Natural killer cell treated with Interleukin-12 subunit alpha and Interleukin-12 subunit beta and Interleukin-15 and Interleukin-18, amount 100 ng/mL, for 72 hours (primary cell): Measurements from ENCODE around the gene GALNT18. TPM values are rescaled to one million over a fixed set of nuclear protein-coding genes. Genes with fewer than 3 reads are reported as not detected.

ENCODE experiments used
- ATAC-seq, 2 donors: fragments of 150-1000 bp; cut with Tn5 transposase in 1 of 2; sonication (Bioruptor Pico), chemical (Tn5 transposase) in 1 of 2; 2 replicates each; pipeline ENCODE4 v1.10.0; 2021
- DNase-seq: peaks from one replicate; pipeline ENCODE4 v3.0.0; 2022; ENCODE audit warnings: low spot score
- H3K27ac Mint-ChIP-seq, 2 donors: 1 replicate in 1 of 2; 2 replicates in 1 of 2; pipeline ENCODE4 v1.8.0; 2022; ENCODE audit warnings: mixed read lengths in 2 of 2, mild to moderate bottlenecking in 1 of 2, moderate library complexity in 1 of 2
- H3K27me3 Mint-ChIP-seq, 2 donors: 1 replicate in 1 of 2; 2 replicates in 1 of 2; pipeline ENCODE4 v1.8.0; 2022; ENCODE audit warnings: mixed read lengths in 2 of 2
- H3K36me3 Mint-ChIP-seq: one replicate; pipeline ENCODE4 v1.8.0; 2022; ENCODE audit warnings: mixed read lengths
- H3K4me1 Mint-ChIP-seq, 2 donors: 1 replicate in 1 of 2; 2 replicates in 1 of 2; pipeline ENCODE4 v1.8.0; 2022; ENCODE audit warnings: low read depth in 2 of 2, mixed read lengths in 2 of 2, mild to moderate bottlenecking in 1 of 2
- H3K4me3 Mint-ChIP-seq: one replicate; pipeline ENCODE4 v1.8.0; 2022; ENCODE audit warnings: mixed read lengths
- H3K9me3 Mint-ChIP-seq: 2 replicates; pipeline ENCODE4 v1.8.0; 2022; ENCODE audit warnings: mixed read lengths
- total RNA-seq, 2 donors: library from RNA; stranded (reverse); gene quantifications; one replicate each; pipeline ENCODE4 v1.2.3, GENCODE V29; 2022

The GALNT18 gene
- total RNA-seq, 2 donors from 2014 or later, result 0.29 to 0.73 TPM

DNA sequence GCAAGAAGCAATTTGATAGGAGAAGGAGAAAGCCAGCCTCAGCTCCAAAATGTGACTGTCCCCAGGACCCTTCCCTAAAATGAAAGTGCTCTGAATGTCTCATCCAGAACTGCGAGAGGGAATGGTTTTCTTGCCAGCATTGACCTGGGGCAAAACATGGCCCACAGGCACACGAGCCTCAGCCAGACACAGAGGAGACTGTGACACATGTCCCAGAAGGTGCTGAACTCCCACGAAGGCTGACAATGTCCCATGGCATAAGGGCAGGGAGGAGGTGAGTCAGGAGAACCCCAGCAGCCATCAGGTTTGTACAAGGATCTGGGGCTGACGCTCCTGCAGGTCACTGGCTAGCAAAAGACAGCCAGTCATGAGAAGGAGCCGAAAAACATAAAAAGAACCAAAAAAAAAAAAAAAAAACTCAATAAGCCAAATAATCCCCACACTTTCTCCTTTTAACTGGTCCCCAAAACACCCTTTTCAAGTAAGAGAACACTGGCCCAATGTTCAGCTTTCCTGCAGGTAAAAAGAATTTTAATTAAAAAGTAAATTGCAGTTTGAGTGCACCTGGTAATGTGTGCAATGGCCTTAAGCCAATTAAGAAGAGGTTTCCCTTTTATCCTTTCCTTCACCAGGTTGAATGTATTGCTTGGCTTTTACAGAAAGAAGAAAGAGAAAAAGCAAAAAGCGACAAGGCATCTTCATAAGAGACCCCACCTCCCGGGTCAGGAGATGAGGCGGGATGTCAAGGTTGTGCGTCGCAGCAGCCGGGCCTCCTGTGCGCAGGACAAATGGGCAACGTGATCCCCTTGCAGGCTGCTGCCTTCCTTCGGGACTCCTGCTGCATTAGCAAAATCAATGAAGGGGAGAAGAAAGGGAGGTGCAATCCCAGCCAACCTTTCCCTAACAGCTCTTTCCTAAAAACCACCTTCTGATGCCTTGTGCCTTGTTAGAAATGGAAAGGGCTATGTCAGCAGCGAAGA is 43.6 kb downstream of the GALNT18 start:
- H3K27me3 Mint-ChIP-seq, result peaks cover 3 to 7% of the 10 kb centered on the region in 2 donors
- H3K36me3 Mint-ChIP-seq, result no peaks in the 10 kb centered on the region
- ATAC-seq, result no peak
- no peak for DNase-seq
- H3K4me1 Mint-ChIP-seq, result peaks cover 18 to 32% of the 10 kb centered on the region in 2 donors
- no peaks in the 10 kb centered on the region for H3K9me3 Mint-ChIP-seq
- peak overlapping the region; percentile 46 for H3K4me3 Mint-ChIP-seq
- peak overlapping the region; percentile 85 to 88 for H3K27ac Mint-ChIP-seq

DNA sequence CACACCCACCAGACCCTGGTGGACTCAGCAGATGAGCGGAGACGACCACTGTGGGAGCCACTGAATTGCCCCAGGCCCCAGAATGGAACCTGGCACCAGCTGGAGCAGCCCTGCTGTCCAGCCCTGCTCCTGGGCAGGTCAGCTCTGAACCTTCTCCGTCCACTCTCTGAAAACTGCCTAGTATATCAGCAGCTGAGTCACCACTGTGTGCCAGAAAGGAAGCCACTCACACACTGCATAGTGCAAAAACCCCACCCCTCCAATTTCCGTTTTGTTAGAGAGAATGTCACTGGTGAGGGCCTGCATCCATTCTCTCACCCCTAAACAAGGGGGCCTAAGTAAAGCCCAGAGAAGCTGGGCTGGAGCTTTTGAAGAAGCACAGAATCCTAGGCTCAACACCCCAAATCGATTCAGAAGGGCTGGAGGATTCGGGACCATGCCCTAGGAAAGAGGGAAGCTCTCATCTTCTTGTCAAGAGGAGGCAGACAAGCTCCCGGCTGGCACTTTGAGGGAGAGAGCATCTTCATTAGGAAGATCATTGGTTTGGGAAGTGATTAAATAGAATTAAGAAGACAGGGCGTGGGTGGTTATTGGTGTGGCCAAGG is 44.5 kb downstream of the GALNT18 start:
- H3K27ac Mint-ChIP-seq, result peak overlapping the region; percentile 85 to 88
- ATAC-seq (peak; percentile 81 to 85), DNase-seq (peak; percentile 63)
- peaks cover 18 to 32% of the 10 kb centered on the region in 2 donors for H3K4me1 Mint-ChIP-seq
- no peaks in the 10 kb centered on the region for H3K36me3 Mint-ChIP-seq
- peaks cover 3 to 7% of the 10 kb centered on the region in 2 donors for H3K27me3 Mint-ChIP-seq
- peak overlapping the region; percentile 46 for H3K4me3 Mint-ChIP-seq
- no peaks in the 10 kb centered on the region for H3K9me3 Mint-ChIP-seq

DNA sequence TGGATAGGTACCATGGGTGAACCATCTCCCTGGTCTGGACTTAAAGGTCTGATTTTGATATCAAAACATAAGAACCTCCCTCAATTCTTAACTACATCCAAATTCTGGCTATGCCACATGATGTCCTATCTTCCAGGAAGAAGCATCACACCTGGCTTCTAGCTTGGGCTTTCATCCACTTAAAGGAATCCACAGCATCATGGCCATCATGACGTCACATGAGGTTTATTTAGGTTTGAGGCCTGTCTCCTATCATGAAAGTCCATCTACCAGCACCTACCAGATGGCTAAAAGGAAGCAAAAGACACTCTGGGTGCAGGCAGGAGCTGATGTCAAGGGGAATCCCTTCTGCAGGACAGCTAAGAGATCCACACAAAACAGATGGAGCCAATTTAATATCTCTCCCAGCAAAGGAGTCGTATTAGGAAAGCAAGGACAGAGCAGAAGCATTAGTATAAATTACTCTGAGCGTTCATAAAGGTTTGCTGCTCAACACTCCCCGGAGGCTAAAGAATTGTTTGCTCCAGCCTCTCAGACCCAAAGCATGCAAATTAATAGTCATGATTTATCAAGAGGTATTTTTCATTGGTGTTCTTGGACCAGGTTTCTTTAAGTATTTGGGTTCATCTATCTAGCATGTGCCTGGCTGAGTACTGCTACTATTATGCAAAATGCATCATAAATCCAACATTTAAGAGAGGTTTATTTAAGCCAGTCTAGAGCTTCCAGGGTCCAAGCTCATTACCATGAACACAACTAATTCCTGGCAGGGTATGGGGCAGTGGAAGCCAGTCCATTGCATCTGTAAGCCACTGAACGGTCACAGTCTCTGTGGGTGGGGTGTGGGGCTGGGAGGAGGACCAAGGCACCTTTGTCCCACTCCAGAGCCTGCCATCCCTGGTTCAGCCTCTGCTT is 47.2 kb downstream of the GALNT18 start:
- Mint-ChIP-seq H3K27me3 (peaks cover 3 to 10% of the 10 kb centered on the region in 2 donors), H3K4me1 (peaks cover 21 to 30% of the 10 kb centered on the region in 2 donors), H3K36me3 (no peaks in the 10 kb centered on the region), H3K27ac (peak overlapping the region in 1 of 2 donors; percentile 85), H3K4me3 (no peak overlapping the region), H3K9me3 (no peaks in the 10 kb centered on the region)
- DNase-seq, result no peak
- no peak for ATAC-seq

DNA sequence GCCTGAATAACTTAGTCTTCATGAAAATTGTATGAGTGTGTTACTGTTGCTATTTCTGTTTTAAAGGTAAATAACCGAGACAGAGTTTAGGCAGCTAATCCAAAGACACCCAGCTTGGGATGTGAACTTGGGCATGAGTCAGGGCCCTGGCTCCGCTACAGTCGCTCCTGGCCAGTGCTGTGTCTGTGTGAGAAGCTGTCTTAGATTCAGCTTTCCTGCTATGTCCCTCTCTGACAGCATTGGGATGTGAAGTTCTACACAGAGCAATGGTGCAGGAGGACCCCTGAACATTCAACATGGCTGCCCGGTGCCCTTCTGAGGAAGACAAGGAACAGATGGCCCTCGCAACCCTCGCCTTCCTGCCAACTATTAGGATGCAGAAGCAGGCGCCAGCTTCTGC is 49.4 kb downstream of the GALNT18 start:
- Mint-ChIP-seq H3K4me1 (peaks cover 15 to 26% of the 10 kb centered on the region in 2 donors), H3K27me3 (peaks cover 5 to 10% of the 10 kb centered on the region in 2 donors), H3K36me3 (no peaks in the 10 kb centered on the region), H3K4me3 (no peak overlapping the region), H3K27ac (no peak overlapping the region), H3K9me3 (no peaks in the 10 kb centered on the region)
- DNase-seq, result no peak
- no peak for ATAC-seq

DNA sequence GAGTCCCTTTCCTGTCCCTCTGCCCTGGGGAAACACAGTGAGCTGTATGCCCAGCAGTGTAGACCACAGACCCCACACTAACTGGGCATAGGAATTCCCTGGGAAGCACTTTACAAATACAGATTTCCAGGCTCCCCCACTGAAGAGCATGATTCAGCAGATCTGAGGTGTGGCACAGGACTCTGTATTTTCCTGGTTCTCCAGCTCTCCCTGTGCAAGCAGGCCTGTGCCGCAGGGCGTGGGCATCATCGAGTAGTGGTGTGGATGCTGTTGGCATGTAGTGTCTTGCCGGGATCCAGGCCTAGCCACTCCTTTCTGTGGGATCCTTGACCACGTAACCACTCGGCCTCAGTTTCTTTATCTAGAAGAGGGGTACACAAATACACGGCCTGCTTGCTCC is 49.9 kb downstream of the GALNT18 start:
- Mint-ChIP-seq H3K4me3 (no peak overlapping the region), H3K4me1 (peaks cover 10 to 21% of the 10 kb centered on the region in 2 donors)
- ATAC-seq, result no peak

DNA sequence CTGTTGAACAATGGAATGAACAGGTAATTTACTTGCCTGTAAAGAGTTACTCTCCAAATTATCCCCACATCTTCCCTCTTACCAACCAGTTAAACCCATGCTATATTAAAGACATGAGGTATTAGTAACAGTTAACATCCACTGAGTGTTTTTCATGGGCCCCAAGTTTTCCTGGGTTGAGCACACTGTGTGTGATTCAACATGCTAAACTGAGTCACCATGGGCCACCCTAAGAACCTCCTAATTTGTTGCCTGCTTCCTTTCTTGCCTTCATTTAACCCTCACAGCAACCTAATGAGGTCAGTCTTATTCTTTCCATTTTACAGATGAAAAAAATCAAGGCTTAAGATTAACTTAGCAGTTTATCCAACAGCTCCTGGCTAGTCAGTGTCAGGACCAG is 51.0 kb downstream of the GALNT18 start:
- H3K27ac Mint-ChIP-seq, result no peak overlapping the region
- ATAC-seq, result no peak

More for the DNA sequence above, 49.9 kb downstream of the GALNT18 start:
- Mint-ChIP-seq H3K9me3 (no peaks in the 10 kb centered on the region), H3K27me3 (peaks cover 5 to 10% of the 10 kb centered on the region in 2 donors), H3K27ac (no peak overlapping the region), H3K36me3 (no peaks in the 10 kb centered on the region)
- DNase-seq, result no peak

DNA sequence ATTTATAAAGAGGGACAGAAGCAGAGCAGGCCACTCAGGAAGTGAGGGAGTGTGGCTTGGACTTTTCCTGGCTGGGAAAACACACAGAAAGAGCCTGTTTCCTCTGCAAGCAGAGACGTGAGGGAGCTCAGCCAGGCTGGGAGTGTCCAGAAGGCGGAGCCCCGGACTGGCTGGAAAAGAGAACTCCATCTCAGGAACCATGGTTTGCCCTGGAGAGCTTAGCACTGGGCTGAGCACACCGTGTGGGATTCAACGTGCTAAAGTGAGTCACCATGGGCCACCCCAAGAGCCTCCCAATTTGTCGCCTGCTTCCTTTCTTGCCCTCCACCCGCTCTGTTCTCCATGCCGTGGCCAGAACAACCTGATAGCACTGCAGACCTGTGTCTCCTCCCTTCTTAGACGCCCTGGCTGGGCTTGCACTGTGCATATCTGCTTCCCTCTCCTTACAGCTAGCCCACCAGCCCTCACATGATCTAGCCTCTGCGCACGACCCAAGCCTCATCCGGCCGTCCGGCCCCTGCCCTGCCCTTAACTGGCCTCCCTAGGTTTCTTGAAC is 51.8 kb downstream of the GALNT18 start:
- no peak overlapping the region for H3K27ac Mint-ChIP-seq
- H3K36me3 Mint-ChIP-seq, result no peaks in the 10 kb centered on the region
- DNase-seq (no peak), ATAC-seq (peak in 1 of 2 donors; percentile 20)
- no peaks in the 10 kb centered on the region for H3K9me3 Mint-ChIP-seq
- peaks cover 9 to 17% of the 10 kb centered on the region in 2 donors for H3K4me1 Mint-ChIP-seq
- H3K4me3 Mint-ChIP-seq, result no peak overlapping the region
- H3K27me3 Mint-ChIP-seq, result peaks cover 5 to 10% of the 10 kb centered on the region in 2 donors

More for the DNA sequence above, 51.0 kb downstream of the GALNT18 start:
- Mint-ChIP-seq H3K9me3 (no peaks in the 10 kb centered on the region), H3K36me3 (no peaks in the 10 kb centered on the region), H3K4me1 (peaks cover 9 to 14% of the 10 kb centered on the region in 2 donors), H3K4me3 (no peak overlapping the region), H3K27me3 (peaks cover 5 to 10% of the 10 kb centered on the region in 2 donors)
- no peak for DNase-seq

DNA sequence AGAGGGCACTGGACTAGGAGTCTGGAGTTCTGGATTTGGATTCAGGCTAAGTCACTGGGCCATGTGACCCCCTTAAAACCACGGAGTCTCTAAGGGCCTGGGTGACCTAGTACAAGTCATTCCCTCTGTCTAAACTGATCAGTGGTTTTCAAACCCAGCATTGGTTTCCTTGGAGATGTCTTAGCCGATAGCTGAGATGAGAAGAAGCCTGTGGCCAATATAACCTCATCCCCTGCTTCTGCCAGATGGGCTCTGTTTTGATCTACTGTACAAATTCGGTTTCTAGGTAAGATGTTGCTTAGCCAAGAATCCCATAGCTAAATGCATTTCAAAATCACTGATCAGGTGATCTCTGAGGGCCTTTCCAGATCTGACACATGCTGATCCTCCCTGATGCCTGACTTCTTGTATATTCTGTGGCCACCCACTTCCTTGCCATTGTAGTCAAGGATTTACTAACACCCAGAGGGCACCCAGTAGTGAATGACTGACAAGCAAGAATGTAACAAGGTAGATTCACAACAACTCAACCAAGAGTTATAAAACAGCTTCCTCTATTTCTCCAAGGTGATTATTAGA is 53.1 kb downstream of the GALNT18 start:
- Mint-ChIP-seq H3K9me3 (no peaks in the 10 kb centered on the region), H3K27me3 (peaks cover 5 to 10% of the 10 kb centered on the region in 2 donors), H3K4me3 (no peak overlapping the region), H3K4me1 (peaks cover 9 to 17% of the 10 kb centered on the region in 2 donors), H3K36me3 (no peaks in the 10 kb centered on the region), H3K27ac (no peak overlapping the region)
- ATAC-seq, result peak in 1 of 2 donors; percentile 39
- no peak for DNase-seq

DNA sequence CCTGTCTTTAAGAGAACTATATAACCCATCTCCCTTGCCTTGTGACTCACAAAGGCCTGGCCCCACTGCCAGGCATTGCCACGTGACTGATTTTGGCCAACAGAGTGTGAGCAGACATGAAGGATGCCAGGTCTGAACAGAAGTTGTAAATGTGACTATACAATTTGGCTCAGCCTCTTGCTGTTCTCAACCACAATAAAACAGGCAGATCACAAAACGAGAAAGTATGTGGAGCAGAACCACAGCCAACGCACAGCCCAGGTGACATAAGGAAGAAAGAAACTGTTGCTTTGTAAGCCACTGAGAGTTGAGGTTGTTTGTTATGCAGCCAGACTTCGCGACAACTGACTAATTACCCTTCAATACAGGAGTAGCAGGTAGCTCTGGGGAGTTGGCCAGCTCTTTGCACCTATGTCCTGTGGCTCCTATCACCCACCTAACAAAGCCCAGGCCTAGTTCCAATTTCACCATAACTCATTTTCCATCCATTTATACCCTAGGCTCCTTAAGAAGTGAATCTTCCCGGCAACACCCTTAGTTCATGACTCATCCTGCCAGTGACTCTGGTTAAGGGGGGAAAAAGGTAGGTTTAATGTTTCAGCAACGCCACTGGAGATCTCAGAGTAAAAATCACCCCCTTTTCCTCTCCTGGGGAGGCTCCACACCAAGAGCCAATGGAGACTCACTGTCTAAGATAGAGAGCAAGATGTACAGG is 53.7 kb downstream of the GALNT18 start:
- Mint-ChIP-seq H3K27me3 (peaks cover 5 to 10% of the 10 kb centered on the region in 2 donors), H3K9me3 (no peaks in the 10 kb centered on the region), H3K4me3 (no peak overlapping the region), H3K27ac (no peak overlapping the region), H3K4me1 (peaks cover 9 to 17% of the 10 kb centered on the region in 2 donors), H3K36me3 (no peaks in the 10 kb centered on the region)
- ATAC-seq, result no peak
- DNase-seq, result no peak

DNA sequence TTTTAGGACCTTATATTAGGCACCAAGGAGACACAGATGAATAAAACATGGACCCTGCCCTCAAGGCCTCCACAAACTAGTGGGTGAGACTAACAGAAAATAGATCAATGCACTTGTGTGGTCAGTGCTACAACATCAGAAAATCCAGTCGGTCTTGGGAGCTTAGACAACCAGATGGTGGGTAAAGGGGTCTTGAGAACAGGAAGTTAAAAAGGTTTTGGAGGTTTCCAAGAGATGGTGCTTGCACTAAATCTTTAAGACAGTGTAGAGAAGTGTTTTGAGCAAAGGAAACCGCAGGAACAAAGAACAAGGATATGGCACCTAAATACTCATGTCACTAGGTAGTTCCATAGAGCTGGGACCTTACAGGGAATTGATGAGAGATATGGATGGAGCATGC is 56.2 kb downstream of the GALNT18 start:
- DNase-seq, result no peak
- Mint-ChIP-seq H3K36me3 (no peaks in the 10 kb centered on the region), H3K9me3 (no peaks in the 10 kb centered on the region), H3K27ac (no peak overlapping the region), H3K4me1 (peaks cover 5 to 17% of the 10 kb centered on the region in 2 donors), H3K4me3 (no peak overlapping the region), H3K27me3 (peaks cover 3 to 5% of the 10 kb centered on the region in 2 donors)
- ATAC-seq, result no peak

DNA sequence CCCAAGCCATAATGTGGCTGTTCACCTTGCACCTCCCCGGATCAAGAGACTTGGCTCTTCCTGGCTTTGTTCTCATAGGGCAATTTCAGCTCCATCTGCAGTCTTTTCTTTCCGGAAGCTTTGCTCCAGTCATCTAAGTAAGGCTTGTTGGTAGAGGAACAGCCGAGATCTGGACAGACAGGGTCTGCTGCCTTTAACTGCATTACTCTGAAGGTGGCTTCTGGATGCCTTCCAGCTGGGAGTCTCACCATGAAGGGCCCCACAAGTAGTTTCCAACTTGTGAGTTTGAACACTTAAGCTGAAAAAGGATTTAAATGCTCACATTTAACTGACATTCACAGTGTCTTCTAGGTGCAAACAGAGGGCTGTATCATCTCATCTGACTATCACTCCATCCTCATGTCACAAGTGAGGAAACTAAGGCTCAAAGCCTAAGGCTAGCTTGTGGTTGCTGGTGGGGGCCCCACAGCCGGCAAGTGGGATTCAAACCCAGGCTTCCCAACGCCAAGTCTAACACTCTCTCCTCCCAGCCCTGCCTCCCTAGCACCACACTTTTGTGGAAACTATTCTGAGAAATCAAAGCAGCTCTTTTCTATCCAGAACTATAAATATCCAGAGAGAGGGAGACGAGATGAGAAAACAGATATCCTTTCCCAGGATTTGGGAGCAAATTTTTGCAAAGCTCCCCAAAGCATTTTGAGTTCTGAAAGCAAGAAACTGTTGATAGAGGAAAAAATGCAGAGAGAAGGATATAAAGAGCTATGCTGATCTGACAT is 58.4 kb downstream of the GALNT18 start:
- Mint-ChIP-seq H3K9me3 (peaks cover 5% of the 10 kb centered on the region), H3K27ac (no peak overlapping the region), H3K36me3 (no peaks in the 10 kb centered on the region)

DNA sequence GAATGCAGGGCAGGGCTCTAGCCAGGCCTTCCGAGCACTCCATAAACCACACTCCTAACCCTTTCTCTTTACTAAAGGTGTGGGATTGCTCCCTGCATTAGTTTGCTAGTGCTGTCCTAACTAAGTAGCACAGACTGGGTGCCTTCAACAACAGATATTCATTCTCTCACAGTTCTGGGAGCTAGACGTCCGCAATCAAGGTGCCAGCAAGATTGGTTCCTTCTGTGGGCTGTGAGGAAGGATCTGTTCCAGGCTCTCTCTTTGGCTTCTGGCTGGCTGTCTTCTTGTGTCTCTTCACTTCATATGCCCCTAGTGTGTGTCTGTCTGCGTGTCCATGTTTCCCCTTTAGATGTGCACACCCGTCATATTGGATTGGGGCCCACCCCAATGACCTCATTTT is 59.8 kb downstream of the GALNT18 start:
- ATAC-seq, result no peak
- Mint-ChIP-seq H3K4me3 (no peak overlapping the region), H3K27me3 (peaks cover 6 to 12% of the 10 kb centered on the region in 2 donors), H3K9me3 (peaks cover 5% of the 10 kb centered on the region), H3K36me3 (no peaks in the 10 kb centered on the region), H3K27ac (no peak overlapping the region), H3K4me1 (peaks cover 0 to 6% of the 10 kb centered on the region in 2 donors)
- DNase-seq, result no peak

More for the DNA sequence above, 58.4 kb downstream of the GALNT18 start:
- ATAC-seq (no peak), DNase-seq (no peak)
- Mint-ChIP-seq H3K4me1 (peaks cover 0 to 8% of the 10 kb centered on the region in 2 donors), H3K4me3 (no peak overlapping the region), H3K27me3 (peaks cover 6 to 12% of the 10 kb centered on the region in 2 donors)
